ENCODE data around the gene SYNGR2.
"Not testable (repeated sequence)": the region's sequence is repeated elsewhere in the genome, so short reads cannot be mapped to it uniquely, and the experiment has no call there.

The SYNGR2 gene

GRCh38 chr17:78144147-78144719 lies 24.1 kb upstream of the SYNGR2 start:
- DNase-seq = peak in 1 of 2 donors; percentile 71

- DNase-seq = no peak
Observed at GRCh38 chr17:78144736-78145641, 23.4 kb upstream of the SYNGR2 start.

- no peak for DNase-seq
Observed at GRCh38 chr17:78146471-78146869, 21.9 kb upstream of the SYNGR2 start.

- no peak for DNase-seq
Observed at GRCh38 chr17:78146881-78147280, 21.5 kb upstream of the SYNGR2 start.

GRCh38 chr17:78147315-78147998 lies 20.9 kb upstream of the SYNGR2 start:
- peak in 1 of 2 donors; percentile 75 for DNase-seq

GRCh38 chr17:78148286-78149016 lies 19.9 kb upstream of the SYNGR2 start:
- no peak for DNase-seq

- no peak for DNase-seq
Observed at GRCh38 chr17:78151514-78152008, 16.8 kb upstream of the SYNGR2 start.

- peak in 1 of 2 donors; percentile 79 for DNase-seq
Observed at GRCh38 chr17:78154903-78155811, 13.2 kb upstream of the SYNGR2 start.

- DNase-seq = no peak
Observed at GRCh38 chr17:78159575-78160158, 8.7 kb upstream of the SYNGR2 start.

- DNase-seq = no peak
Observed at GRCh38 chr17:78163881-78164747, 4.3 kb upstream of the SYNGR2 start.

- no peak for DNase-seq
Observed at GRCh38 chr17:78164748-78165607, 3.4 kb upstream of the SYNGR2 start.

- DNase-seq = no peak
Observed at GRCh38 chr17:78166416-78166815, 2.0 kb upstream of the SYNGR2 start.

- peak; percentile 74 for DNase-seq
Observed at GRCh38 chr17:78168903-78169793, 767 bp downstream of the SYNGR2 start.

GRCh38 chr17:78170692-78171590 lies 2.6 kb downstream of the SYNGR2 start:
- no peak for DNase-seq

- DNase-seq = not testable (repeated sequence)
Observed at GRCh38 chr17:78171591-78172248, 3.3 kb downstream of the SYNGR2 start.

- DNase-seq = peak in 1 of 2 donors; percentile 53
Observed at GRCh38 chr17:78172249-78173051, 4.1 kb downstream of the SYNGR2 start.

All from CD4-positive, alpha-beta T cell treated with Interleukin-1 beta for 1 hour (primary cell).